Thyroid gland (tissue), 4 donors: Measurements from ENCODE around the gene SEL1L2.

Source experiments
- CTCF ChIP-seq, 6 experiments: fragments of 200-600 bp in 3 of 6; fragments of 450-650 bp in 3 of 6; sonication (generic) in 3 of 6; IDR thresholded peaks; one replicate each; pipeline ENCODE4 v1.5.1; 2016 to 2019; ENCODE audit warnings: antibody characterized with exemption in 6 of 6, mild to moderate bottlenecking in 2 of 6, inconsistent platforms in 1 of 6, moderate library complexity in 1 of 6
- POLR2A ChIP-seq, 2 donors: fragments of 450-650 bp; IDR thresholded peaks; one replicate each; pipeline ENCODE4 v1.6.1; 2017; ENCODE audit warnings: antibody characterized with exemption in 2 of 2, mild to moderate bottlenecking in 2 of 2, moderate library complexity in 1 of 2

GRCh38 chr20:13936781-13937576 lies 53.4 kb downstream of the SEL1L2 start:
- no peak for TF ChIP-seq CTCF (IDR thresholded peaks at IDR 0.05)
- no peak for TF ChIP-seq POLR2A (IDR thresholded peaks at IDR 0.05)
